ENCODE data around the gene CAPG.
"Not testable (repeated sequence)": the region's sequence is repeated elsewhere in the genome, so short reads cannot be mapped to it uniquely, and the experiment has no call there.

The CAPG gene

GRCh38 chr2:85367180-85367579 is 43.0 kb downstream of the CAPG start:
- DNase-seq (ENCODE audit: insufficient read length, low spot score) (no peak), FAIRE-seq (no peak)

- DNase-seq (ENCODE audit: insufficient read length, low spot score); FAIRE-seq: not testable (repeated sequence)
Observed at GRCh38 chr2:85362653-85363387, 47.3 kb downstream of the CAPG start.

- DNase-seq (ENCODE audit: insufficient read length, low spot score) = no peak
- FAIRE-seq = no peak
Observed at GRCh38 chr2:85357736-85358135, 52.4 kb downstream of the CAPG start.

- no peak for DNase-seq (ENCODE audit: insufficient read length, low spot score)
- FAIRE-seq = no peak
Observed at GRCh38 chr2:85356186-85356585, 54.0 kb downstream of the CAPG start.

- DNase-seq (ENCODE audit: insufficient read length, low spot score) (no peak), FAIRE-seq (no peak)
Observed at GRCh38 chr2:85355521-85355920, 54.6 kb downstream of the CAPG start.

- no peak for FAIRE-seq
- peak; percentile 10 for DNase-seq (ENCODE audit: insufficient read length, low spot score)
Observed at GRCh38 chr2:85355073-85355410, 55.1 kb downstream of the CAPG start.

GRCh38 chr2:85354286-85355072 is 55.7 kb downstream of the CAPG start, which contains the start of the genes ELMOD3 and RETSAT:
ELMOD3 (plus strand) TSS chr2:85354769; CDS start chr2:85357199, 2,430 bp downstream.
RETSAT (minus strand) TSS chr2:85354528; CDS start chr2:85354507, 21 bp downstream.
- DNase-seq (ENCODE audit: insufficient read length, low spot score) (peak; percentile 93), FAIRE-seq (peak; percentile 97)

- FAIRE-seq (no peak), DNase-seq (ENCODE audit: insufficient read length, low spot score) (no peak)
Observed at GRCh38 chr2:85353876-85354285, 56.3 kb downstream of the CAPG start.

- FAIRE-seq (no peak), DNase-seq (ENCODE audit: insufficient read length, low spot score) (no peak)
Observed at GRCh38 chr2:85347599-85347998, 62.6 kb downstream of the CAPG start.
